ENCODE measurements around the gene TTC28. TPM values are rescaled to one million over a fixed set of nuclear protein-coding genes. Genes with fewer than 3 reads are reported as not detected.
"Not testable (repeated sequence)": the region's sequence is repeated elsewhere in the genome, so short reads cannot be mapped to it uniquely, and the experiment has no call there.

The TTC28 gene
- total RNA-seq, 1 donor from 2014 or later, result 16.4 TPM

DNA sequence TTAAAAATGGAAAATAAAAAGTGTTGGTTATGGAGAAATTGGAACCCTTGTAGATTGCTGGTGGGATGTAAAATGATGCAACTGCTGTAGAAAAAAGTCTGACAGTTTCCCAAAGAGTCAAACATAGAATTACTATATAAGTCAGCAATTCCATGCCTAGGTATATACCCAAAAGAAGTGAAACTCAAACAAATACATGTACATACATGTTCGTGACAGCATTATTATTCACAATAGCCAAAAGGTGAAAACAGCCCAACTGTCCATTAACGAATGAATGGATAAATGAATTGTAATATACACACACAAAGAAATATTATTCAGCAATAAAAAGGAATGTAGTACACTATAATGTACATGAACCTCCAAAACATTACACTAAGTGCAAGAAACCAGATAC is 116.0 kb downstream of the TTC28 start:
- Histone ChIP-seq H3K4me1 (no peaks in the 10 kb centered on the region), H3K9me3 (replicated peaks) (no peaks in the 10 kb centered on the region), H3K36me3 (no peaks in the 10 kb centered on the region), H3K27me3 (ENCODE audit: low read depth) (no peaks in the 10 kb centered on the region), H3K4me3 (no peak overlapping the region), H3K27ac (replicated peaks) (no peak overlapping the region)
- no peak for DNase-seq
- TF ChIP-seq, protein P1, sequence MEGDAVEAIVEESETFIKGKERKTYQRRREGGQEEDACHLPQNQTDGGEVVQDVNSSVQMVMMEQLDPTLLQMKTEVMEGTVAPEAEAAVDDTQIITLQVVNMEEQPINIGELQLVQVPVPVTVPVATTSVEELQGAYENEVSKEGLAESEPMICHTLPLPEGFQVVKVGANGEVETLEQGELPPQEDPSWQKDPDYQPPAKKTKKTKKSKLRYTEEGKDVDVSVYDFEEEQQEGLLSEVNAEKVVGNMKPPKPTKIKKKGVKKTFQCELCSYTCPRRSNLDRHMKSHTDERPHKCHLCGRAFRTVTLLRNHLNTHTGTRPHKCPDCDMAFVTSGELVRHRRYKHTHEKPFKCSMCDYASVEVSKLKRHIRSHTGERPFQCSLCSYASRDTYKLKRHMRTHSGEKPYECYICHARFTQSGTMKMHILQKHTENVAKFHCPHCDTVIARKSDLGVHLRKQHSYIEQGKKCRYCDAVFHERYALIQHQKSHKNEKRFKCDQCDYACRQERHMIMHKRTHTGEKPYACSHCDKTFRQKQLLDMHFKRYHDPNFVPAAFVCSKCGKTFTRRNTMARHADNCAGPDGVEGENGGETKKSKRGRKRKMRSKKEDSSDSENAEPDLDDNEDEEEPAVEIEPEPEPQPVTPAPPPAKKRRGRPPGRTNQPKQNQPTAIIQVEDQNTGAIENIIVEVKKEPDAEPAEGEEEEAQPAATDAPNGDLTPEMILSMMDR (IDR thresholded peaks at IDR 0.05; ENCODE audit: borderline replicate concordance), result no peak
- intact Hi-C loops (cut with micrococcal nuclease), result no loop called here

DNA sequence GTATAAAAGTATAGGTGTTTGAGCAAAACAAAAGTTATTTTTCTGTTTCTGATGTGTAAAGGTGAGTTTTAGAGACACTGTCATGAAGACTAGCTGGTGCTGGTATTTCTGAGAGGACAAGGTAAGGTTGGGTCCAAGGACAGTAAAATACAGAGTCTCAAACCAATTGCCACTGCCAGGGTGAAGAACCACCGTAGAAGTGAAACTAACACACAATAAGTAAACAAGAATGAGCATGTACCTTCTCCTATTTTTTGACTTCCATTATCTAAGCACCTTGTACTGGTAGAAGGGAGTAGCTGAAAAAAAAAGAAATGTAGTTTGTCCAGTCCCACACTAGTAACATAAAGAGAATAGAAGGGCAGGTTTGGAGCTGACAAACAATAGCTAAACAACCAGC is 117.3 kb downstream of the TTC28 start:
- H3K4me3 ChIP-seq, result no peak overlapping the region
- H3K36me3 ChIP-seq, result no peaks in the 10 kb centered on the region
- H3K27ac ChIP-seq (replicated peaks), result no peak overlapping the region
- H3K4me1 ChIP-seq, result no peaks in the 10 kb centered on the region
- H3K27me3 ChIP-seq (ENCODE audit: low read depth), result no peaks in the 10 kb centered on the region
- TF ChIP-seq, protein P1 (IDR thresholded peaks at IDR 0.05; ENCODE audit: borderline replicate concordance), result no peak
- DNase-seq, result no peak
- intact Hi-C loops (cut with micrococcal nuclease), result no loop called here
- peaks cover 3% of the 10 kb centered on the region for H3K9me3 ChIP-seq (replicated peaks)

DNA sequence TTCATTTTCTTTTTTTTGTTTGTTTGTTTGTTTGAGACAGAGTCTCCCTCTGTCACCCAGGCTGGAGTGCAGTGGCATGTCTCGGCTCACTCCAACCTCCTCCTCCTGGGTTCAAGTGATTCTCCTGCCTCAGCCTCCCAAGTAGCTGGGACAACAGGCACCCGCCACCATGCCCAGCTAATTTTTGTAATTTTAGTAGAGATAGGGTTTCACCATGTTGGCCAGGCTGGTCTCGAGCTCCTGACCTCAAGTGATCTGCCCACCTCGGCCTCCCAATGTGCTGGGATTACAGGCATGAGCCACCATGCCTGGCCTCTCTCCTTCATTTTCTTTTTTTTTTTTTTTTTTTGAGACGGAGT is 118.9 kb downstream of the TTC28 start:
- H3K4me3 ChIP-seq; DNase-seq; H3K27ac ChIP-seq (replicated peaks); H3K4me1 ChIP-seq; H3K27me3 ChIP-seq (ENCODE audit: low read depth); H3K36me3 ChIP-seq; intact Hi-C loops (cut with micrococcal nuclease): not testable (repeated sequence)
- peaks cover 13% of the 10 kb centered on the region for H3K9me3 ChIP-seq (replicated peaks)

DNA sequence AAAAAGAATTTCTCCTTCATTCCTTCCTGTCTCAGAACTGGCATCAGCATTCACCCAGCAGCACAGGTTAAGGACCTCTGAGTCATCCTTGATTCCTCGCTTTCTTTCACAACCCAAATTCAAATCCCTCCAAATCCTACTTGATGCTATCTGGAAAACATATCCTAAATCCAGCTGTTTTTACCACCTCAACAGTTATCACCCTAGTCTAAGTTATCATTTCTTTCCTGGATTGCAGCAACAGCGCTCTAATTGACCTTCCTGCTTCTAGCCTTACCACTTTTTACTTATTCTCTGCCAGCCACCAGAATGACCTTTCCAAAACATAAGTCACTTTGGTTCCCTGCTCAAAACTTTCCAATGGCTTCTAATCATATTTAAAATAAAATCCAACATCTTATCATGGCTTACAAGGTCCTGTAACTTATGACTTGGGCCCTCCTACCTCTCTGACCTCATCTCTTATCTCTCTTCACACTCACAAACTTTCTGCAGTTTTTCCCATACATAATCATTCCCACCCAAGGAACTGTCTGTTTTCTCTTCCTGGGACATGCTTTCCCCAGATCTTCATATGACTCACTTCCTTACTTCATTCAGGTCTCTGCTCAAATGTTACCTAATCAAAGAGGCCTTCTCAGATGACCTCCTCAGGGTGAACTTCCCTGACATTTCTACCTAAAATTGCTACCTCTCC is 119.4 kb downstream of the TTC28 start:
- H3K27ac ChIP-seq (replicated peaks), result no peak overlapping the region
- H3K27me3 ChIP-seq (ENCODE audit: low read depth), result no peaks in the 10 kb centered on the region
- H3K4me1 ChIP-seq, result no peaks in the 10 kb centered on the region
- intact Hi-C loops (cut with micrococcal nuclease), result no loop called here
- DNase-seq, result no peak
- TF ChIP-seq, protein P1 (IDR thresholded peaks at IDR 0.05; ENCODE audit: borderline replicate concordance), result no peak
- H3K9me3 ChIP-seq (replicated peaks), result peaks cover 17% of the 10 kb centered on the region
- peaks cover 8% of the 10 kb centered on the region for H3K36me3 ChIP-seq
- no peak overlapping the region for H3K4me3 ChIP-seq

DNA sequence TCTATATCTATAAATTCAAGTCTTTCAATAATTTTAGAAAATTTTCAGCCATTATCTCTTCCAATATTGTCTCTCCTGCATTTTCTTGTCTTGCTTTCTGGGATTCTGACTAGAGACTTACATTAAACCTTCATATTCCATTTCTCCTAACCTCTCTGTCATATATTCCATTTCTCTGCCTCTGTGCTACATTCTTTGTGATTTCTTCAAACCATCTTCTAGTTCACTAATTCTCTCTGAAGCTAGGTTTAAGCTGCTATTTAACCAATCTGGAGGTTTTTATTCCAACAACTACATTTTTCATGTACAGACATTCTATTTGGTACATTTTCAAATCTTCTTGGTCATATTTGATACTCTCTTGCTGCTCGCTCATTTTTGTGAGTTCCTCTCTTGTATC is 122.5 kb downstream of the TTC28 start:
- TF ChIP-seq, protein P1 (IDR thresholded peaks at IDR 0.05; ENCODE audit: borderline replicate concordance), result no peak
- Histone ChIP-seq H3K4me3 (no peak overlapping the region), H3K4me1 (no peaks in the 10 kb centered on the region), H3K36me3 (peaks cover 8% of the 10 kb centered on the region), H3K9me3 (replicated peaks) (peaks cover 17% of the 10 kb centered on the region), H3K27ac (replicated peaks) (no peak overlapping the region), H3K27me3 (ENCODE audit: low read depth) (no peaks in the 10 kb centered on the region)
- DNase-seq, result no peak
- intact Hi-C loops (cut with micrococcal nuclease), result no loop called here

DNA sequence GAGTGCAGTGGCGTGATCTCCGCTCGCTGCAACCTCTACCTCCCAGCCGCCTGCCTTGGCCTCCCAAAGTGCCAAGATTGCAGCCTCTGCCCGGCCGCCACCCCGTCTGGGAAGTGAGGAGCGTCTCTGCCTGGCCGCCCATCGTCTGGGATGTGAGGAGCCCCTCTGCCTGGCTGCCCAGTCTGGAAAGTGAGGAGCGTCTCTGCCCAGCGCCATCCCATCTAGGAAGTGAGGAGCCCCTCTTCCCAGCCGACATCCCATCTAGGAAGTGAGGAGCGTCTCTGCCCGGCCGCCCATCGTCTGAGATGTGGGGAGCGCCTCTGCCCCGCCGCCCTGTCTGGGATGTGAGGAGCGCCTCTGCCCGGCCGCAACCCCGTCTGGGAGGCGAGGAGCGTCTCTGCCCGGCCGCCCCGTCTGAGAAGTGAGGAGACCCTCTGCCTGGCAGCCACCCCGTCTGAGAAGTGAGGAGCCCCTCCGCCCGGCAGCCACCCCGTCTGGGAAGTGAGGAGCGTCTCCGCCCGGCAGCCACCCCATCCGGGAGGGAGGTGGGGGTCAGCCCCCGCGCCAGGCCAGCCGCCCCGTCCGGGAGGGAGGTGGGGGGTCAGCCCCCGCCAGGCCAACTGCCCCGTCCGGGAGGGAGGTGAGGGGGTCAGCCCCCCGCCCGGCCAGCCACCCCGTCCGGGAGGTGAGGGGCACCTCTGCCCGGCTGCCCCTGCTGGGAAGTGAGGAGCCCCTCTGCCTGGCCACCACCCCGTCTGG is 126.4 kb downstream of the TTC28 start:
- intact Hi-C loops (cut with micrococcal nuclease), result not testable (repeated sequence)

More for the DNA sequence above, 126.4 kb downstream of the TTC28 start:
- H3K36me3 ChIP-seq; H3K4me3 ChIP-seq; H3K27ac ChIP-seq (replicated peaks); DNase-seq; H3K27me3 ChIP-seq (ENCODE audit: low read depth); H3K4me1 ChIP-seq: not testable (repeated sequence)
- peaks cover 17% of the 10 kb centered on the region for H3K9me3 ChIP-seq (replicated peaks)

Measured in left ventricle myocardium inferior (tissue), 1 donor.